ENCODE measurements around the gene FBXO8.
A peak's percentile ranks its signal among the peaks of the same experiment; 100 is the strongest.

The FBXO8 gene

GRCh38 chr4:174214101-174214878, 69.2 kb downstream of the FBXO8 start:
- no peak for DNase-seq (ENCODE audit: low read depth)
- H3K4me3 ChIP-seq (ENCODE audit: control insufficient read depth, low read depth, low read length): peak overlapping the region; percentile 9; the same call in 1 of the 2 replicates
- no peak for TF ChIP-seq CTCF (IDR thresholded peaks at IDR 0.05; ENCODE audit: control insufficient read depth, insufficient read depth, low read depth, low read length, missing control alignments)

- no peak for TF ChIP-seq CTCF (IDR thresholded peaks at IDR 0.05; ENCODE audit: control insufficient read depth, insufficient read depth, low read depth, low read length, missing control alignments)
These were observed 69.8 kb downstream of the FBXO8 start for GRCh38 chr4:174213731-174214100.

GRCh38 chr4:174212061-174212460, 71.4 kb downstream of the FBXO8 start:
- H3K4me3 ChIP-seq (ENCODE audit: control insufficient read depth, low read depth, low read length): no peak overlapping the region
- TF ChIP-seq CTCF (IDR thresholded peaks at IDR 0.05; ENCODE audit: control insufficient read depth, insufficient read depth, low read depth, low read length, missing control alignments): no peak
- DNase-seq (ENCODE audit: low read depth): no peak

More at GRCh38 chr4:174213731-174214100, 69.8 kb downstream of the FBXO8 start:
- H3K4me3 ChIP-seq (ENCODE audit: control insufficient read depth, low read depth, low read length): no peak overlapping the region
- DNase-seq (ENCODE audit: low read depth): no peak

GRCh38 chr4:174211622-174212044, 71.8 kb downstream of the FBXO8 start:
- TF ChIP-seq CTCF (IDR thresholded peaks at IDR 0.05; ENCODE audit: control insufficient read depth, insufficient read depth, low read depth, low read length, missing control alignments): no peak
- H3K4me3 ChIP-seq (ENCODE audit: control insufficient read depth, low read depth, low read length): no peak overlapping the region
- no peak for DNase-seq (ENCODE audit: low read depth)

- no peak for DNase-seq (ENCODE audit: low read depth)
- H3K4me3 ChIP-seq (ENCODE audit: control insufficient read depth, low read depth, low read length): no peak overlapping the region
- no peak for TF ChIP-seq CTCF (IDR thresholded peaks at IDR 0.05; ENCODE audit: control insufficient read depth, insufficient read depth, low read depth, low read length, missing control alignments)
These were observed 72.4 kb downstream of the FBXO8 start for GRCh38 chr4:174210952-174211490.

GRCh38 chr4:174210354-174210753, 73.1 kb downstream of the FBXO8 start:
- no peak for TF ChIP-seq CTCF (IDR thresholded peaks at IDR 0.05; ENCODE audit: control insufficient read depth, insufficient read depth, low read depth, low read length, missing control alignments)
- DNase-seq (ENCODE audit: low read depth): no peak

More at GRCh38 chr4:174210354-174210753, 73.1 kb downstream of the FBXO8 start:
- no peak overlapping the region for H3K4me3 ChIP-seq (ENCODE audit: control insufficient read depth, low read depth, low read length)
